BJ (cell line): ENCODE data around the gene PTGES3. TPM values are rescaled to one million over a fixed set of nuclear protein-coding genes. Genes with fewer than 3 reads are reported as not detected.

ENCODE experiments used
- CTCF ChIA-PET: fragments of 350-600 bp; formaldehyde crosslinking; extraction: SDS; loops from one replicate; lab custom pipeline; 2021; ENCODE audit warnings: antibody characterized with exemption, inconsistent platforms; lab: Yijun Ruan, JAX
- POLR2A ChIA-PET: fragments of 300-600 bp; sonication (Branson Sonifier 250); formaldehyde crosslinking; extraction: SDS; loops from one replicate; lab custom pipeline; 2021; ENCODE audit warnings: antibody characterized with exemption; lab: Charles Lee
- DNase-seq: peaks from one replicate; pipeline ENCODE4 v3.0.0-alpha.2; 2011; ENCODE audit warnings: low read depth
- H3K27me3 ChIP-seq: 2 replicates; pipeline ENCODE4 v1.6.0; 2011; ENCODE audit warnings: low read length; ENCODE audit not compliant: control insufficient read depth, insufficient read depth
- H3K36me3 ChIP-seq: 2 replicates; pipeline ENCODE4 v1.5.1; 2011; ENCODE audit warnings: low read length; ENCODE audit not compliant: control insufficient read depth, insufficient read depth
- H3K4me3 ChIP-seq: 2 replicates; pipeline ENCODE4 v1.5.1; 2011; ENCODE audit warnings: low read depth, mild to moderate bottlenecking, control low read depth, low read length
- polyA plus RNA-seq: library from polyadenylated mRNA; depleted of rRNA; stranded (reverse); fragments of >200 nt; gene quantifications from 2 replicates; pipeline ENCODE4 v1.2.3, GENCODE V29; 2011
- TF ChIP-seq, protein P1 (sequence below): IDR thresholded peaks from 2 replicates; pipeline ENCODE4 v1.5.1; 2011; ENCODE audit warnings: low read depth, mild to moderate bottlenecking, control low read depth, inconsistent platforms, low read length, moderate library complexity; ENCODE audit not compliant: insufficient read depth

Gene PTGES3
- polyA plus RNA-seq, 1 experiment, result 24.7 TPM

DNA sequence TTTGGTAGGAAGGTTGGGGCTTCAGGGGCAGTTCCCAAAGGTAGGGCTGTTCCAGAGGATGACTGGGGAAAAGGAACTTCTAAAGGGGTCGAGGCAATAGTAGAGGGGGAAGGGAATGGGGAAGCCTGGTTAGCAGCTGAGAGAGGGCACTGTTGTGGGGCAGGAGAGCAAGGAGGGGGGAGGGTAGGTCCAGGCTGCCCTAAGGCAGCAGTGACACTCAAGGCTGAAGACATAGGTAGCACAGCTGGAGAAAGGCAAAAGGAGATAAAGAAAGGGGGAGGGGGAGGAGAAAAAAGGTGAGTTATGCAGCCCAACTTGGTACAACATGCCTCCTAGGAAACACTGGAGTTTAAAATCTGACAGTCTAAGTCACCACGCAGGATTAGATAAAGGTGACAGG is 33.1 kb upstream of the PTGES3 start:
- H3K27me3 ChIP-seq, result no peaks in the 10 kb centered on the region
- POLR2A ChIA-PET, result interaction anchor here (0.5 kb wide), 1 partner anchor 352 kb away, joined by 3 read pairs; no protein-coding TSS in a partner anchor
- peaks cover 11% of the 10 kb centered on the region for H3K36me3 ChIP-seq
- DNase-seq, result no peak
- no peak overlapping the region for H3K4me3 ChIP-seq
- CTCF ChIA-PET, result interaction anchor here (1.0 kb wide), 1 partner anchor 23 kb away, joined by 4 read pairs; no protein-coding TSS in a partner anchor
- TF ChIP-seq, protein P1, sequence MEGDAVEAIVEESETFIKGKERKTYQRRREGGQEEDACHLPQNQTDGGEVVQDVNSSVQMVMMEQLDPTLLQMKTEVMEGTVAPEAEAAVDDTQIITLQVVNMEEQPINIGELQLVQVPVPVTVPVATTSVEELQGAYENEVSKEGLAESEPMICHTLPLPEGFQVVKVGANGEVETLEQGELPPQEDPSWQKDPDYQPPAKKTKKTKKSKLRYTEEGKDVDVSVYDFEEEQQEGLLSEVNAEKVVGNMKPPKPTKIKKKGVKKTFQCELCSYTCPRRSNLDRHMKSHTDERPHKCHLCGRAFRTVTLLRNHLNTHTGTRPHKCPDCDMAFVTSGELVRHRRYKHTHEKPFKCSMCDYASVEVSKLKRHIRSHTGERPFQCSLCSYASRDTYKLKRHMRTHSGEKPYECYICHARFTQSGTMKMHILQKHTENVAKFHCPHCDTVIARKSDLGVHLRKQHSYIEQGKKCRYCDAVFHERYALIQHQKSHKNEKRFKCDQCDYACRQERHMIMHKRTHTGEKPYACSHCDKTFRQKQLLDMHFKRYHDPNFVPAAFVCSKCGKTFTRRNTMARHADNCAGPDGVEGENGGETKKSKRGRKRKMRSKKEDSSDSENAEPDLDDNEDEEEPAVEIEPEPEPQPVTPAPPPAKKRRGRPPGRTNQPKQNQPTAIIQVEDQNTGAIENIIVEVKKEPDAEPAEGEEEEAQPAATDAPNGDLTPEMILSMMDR, result no peak

DNA sequence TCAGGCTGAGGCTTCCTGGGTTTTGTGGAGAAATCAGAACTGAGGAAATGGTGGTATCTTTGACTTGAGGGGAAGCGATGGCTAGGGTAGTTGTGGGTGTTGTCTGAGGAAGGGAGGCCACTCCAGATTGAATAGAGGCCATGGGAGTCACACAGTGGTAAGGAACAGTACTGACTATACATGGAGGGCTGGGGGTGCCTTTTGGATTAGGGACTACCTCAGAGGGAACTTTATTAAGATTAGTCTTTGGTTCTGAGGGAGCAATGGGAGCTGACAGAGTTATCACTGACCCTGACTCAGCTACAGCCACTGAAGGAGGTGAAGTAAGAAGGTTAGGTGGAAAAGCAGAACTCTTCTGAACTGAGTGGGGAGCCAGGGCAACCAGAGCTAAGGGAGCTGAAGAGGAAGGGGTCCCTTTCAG is 32.7 kb upstream of the PTGES3 start:
- TF ChIP-seq, protein P1, result no peak
- no peaks in the 10 kb centered on the region for H3K27me3 ChIP-seq
- POLR2A ChIA-PET, result no interaction called here
- CTCF ChIA-PET, result no interaction called here
- peaks cover 13% of the 10 kb centered on the region for H3K36me3 ChIP-seq
- DNase-seq, result no peak
- H3K4me3 ChIP-seq, result no peak overlapping the region

DNA sequence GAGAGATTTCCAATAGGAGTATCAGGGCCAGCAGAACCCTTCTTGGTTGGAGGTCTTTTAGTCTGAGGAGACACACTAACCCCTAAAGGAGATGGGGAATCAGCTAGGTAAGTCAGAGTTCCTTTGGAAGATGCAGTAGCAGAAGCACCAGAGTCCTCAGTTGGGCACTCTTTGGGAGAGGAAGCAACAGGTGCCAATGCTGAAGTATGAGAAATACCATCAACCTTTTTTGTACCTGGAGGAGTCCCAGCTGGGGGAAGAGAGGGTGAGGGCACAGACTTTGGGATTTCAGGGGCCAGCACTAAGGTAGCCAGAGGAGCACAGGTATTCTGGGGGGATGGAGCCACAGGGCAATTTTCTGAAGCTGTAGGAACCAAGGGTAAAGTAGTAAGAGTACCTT is 31.0 kb upstream of the PTGES3 start:
- CTCF ChIA-PET, result no interaction called here

DNA sequence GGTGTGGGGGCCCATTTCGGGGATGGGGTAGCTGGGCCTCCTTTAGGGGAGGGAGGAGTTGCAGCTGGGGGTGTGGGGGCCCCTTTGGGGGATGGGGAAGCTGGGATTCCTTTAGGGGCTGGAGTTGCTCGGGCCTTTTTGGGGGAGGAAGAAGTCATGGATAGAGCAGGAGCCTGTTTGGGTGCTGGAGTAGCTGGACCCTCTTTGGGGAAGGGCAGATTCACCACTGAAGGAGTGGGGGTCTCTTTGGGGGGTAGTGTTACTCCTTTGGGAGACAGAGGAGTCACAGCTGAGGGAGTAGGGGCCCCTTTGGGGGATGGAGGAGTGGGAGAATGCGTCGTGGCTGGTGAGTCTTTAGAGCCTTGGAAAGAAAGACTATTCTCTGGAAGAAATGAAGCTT is 30.6 kb upstream of the PTGES3 start:
- CTCF ChIA-PET, result no interaction called here
- Histone ChIP-seq H3K27me3 (no peaks in the 10 kb centered on the region), H3K36me3 (peaks cover 15% of the 10 kb centered on the region), H3K4me3 (no peak overlapping the region)
- DNase-seq, result no peak
- TF ChIP-seq, protein P1, result no peak
- POLR2A ChIA-PET, result no interaction called here

More for the DNA sequence above, 31.0 kb upstream of the PTGES3 start:
- no peak overlapping the region for H3K4me3 ChIP-seq
- peaks cover 13% of the 10 kb centered on the region for H3K36me3 ChIP-seq
- no peaks in the 10 kb centered on the region for H3K27me3 ChIP-seq
- POLR2A ChIA-PET, result no interaction called here
- TF ChIP-seq, protein P1, result no peak
- DNase-seq, result no peak

DNA sequence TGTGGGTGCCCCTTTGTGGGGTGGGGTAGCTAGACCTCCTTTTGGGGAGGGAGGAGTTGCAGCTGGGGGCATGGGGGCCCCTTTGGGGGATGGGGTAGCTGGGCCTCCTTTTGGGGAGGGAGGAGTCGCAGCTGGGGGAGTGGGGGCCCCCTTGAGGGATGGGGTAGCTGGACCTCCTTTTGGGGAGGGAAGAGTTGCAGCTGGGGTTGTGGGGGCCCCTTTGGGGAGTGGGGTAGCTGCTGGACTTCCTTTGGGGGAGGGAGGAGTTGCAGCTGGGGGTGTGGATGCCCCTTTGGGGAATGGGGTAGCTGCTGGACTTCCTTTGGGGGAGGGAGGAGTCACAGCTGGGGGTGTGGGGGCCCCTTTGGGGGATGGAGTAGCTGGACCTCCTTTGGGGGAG is 30.1 kb upstream of the PTGES3 start:
- no peak for DNase-seq
- Histone ChIP-seq H3K27me3 (no peaks in the 10 kb centered on the region), H3K36me3 (peaks cover 19% of the 10 kb centered on the region), H3K4me3 (no peak overlapping the region)
- TF ChIP-seq, protein P1, result no peak
- ChIA-PET POLR2A (no interaction called here), CTCF (interaction anchor here (1.3 kb wide), 1 partner anchor 82 kb away, joined by 5 read pairs; no protein-coding TSS in a partner anchor)
